Measurements from ENCODE around the gene SBF1. TPM values are rescaled to one million over a fixed set of nuclear protein-coding genes. Genes with fewer than 3 reads are reported as not detected.

Gene SBF1
- total RNA-seq, 1 experiment from 2014 or later: 48.5 TPM

DNA sequence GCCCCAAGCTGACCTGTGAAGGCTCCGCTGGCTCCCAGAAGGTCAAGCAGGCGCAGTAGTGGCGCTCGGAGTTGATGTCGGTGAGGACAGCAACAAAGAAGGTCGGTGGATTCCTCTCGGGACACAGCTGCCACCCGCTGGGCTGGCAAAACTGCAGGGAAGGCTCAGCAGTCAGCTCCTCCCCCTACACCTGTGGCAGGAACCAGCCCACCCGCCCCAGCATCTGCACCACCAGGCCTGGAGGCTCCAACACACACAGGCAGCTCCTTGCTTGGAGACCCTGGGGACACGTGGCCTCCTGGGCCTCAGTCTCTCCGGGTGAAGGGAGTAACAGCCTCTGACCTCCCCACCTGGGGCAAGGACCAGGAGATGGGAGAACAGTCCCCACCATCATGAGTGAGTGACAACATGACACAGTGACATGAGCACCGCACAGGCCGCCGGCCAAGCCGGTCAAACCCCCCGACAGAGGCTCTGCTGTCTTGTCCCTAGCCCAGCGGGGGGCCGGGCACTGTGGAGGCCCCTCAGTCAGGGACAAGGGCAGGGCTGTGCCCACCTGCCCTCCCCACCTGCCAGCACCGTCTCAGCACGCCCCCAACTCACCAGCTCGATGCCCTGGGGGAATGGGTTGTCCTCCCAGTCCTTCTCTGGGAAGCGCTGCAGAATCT, 6.9 kb downstream of the SBF1 start:
- H3K4me2 ChIP-seq (ENCODE audit: low read length): no peak overlapping the region
- H3K9me2 ChIP-seq (replicated peaks; ENCODE audit: low read length): no peaks in the 10 kb centered on the region
- ChIA-PET CTCF (no interaction called here), POLR2A (ENCODE audit: unreplicated experiment) (no interaction called here)
- intact Hi-C loops (cut with micrococcal nuclease): no loop called here
- DNase-seq (no peak), ATAC-seq (no peak)
- H3K9me3 ChIP-seq (ENCODE audit: low read length): no peaks in the 10 kb centered on the region
- no peaks in the 10 kb centered on the region for H3K27me3 ChIP-seq (ENCODE audit: low read length)
- peaks cover 18% of the 10 kb centered on the region for H3K4me1 ChIP-seq (ENCODE audit: insufficient read depth, low read length)
- H2AFZ ChIP-seq (ENCODE audit: low read length): no peak overlapping the region
- no peaks in the 10 kb centered on the region for H3F3A ChIP-seq (ENCODE audit: low read length, unreplicated experiment)
- no peaks in the 10 kb centered on the region; the same call in 1 of the 2 replicates for H3K36me3 ChIP-seq (ENCODE audit: low read depth, low read length)
- TF ChIP-seq, protein P1, sequence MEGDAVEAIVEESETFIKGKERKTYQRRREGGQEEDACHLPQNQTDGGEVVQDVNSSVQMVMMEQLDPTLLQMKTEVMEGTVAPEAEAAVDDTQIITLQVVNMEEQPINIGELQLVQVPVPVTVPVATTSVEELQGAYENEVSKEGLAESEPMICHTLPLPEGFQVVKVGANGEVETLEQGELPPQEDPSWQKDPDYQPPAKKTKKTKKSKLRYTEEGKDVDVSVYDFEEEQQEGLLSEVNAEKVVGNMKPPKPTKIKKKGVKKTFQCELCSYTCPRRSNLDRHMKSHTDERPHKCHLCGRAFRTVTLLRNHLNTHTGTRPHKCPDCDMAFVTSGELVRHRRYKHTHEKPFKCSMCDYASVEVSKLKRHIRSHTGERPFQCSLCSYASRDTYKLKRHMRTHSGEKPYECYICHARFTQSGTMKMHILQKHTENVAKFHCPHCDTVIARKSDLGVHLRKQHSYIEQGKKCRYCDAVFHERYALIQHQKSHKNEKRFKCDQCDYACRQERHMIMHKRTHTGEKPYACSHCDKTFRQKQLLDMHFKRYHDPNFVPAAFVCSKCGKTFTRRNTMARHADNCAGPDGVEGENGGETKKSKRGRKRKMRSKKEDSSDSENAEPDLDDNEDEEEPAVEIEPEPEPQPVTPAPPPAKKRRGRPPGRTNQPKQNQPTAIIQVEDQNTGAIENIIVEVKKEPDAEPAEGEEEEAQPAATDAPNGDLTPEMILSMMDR (conservative IDR thresholded peaks at IDR 0.05; ENCODE audit: low read depth, low read length): no peak
- no peak for TF ChIP-seq EZH2 (IDR thresholded peaks at IDR 0.05; ENCODE audit: low read length, unreplicated experiment)
- no peak for TF ChIP-seq EZH2phosphoT487 (IDR thresholded peaks at IDR 0.05; ENCODE audit: borderline replicate concordance, low read length)
- BruUV-seq (replicated peaks): no TSS peak
- peaks cover 45% of the 10 kb centered on the region for H3K79me2 ChIP-seq (ENCODE audit: low read length)
- H3K27ac ChIP-seq (ENCODE audit: low read length): no peak overlapping the region
- H4K20me1 ChIP-seq (ENCODE audit: low read length): peaks cover 36% of the 10 kb centered on the region
- H3K9ac ChIP-seq (ENCODE audit: low read length): no peak overlapping the region
- no peak overlapping the region for H3K4me3 ChIP-seq (ENCODE audit: low read length)

DNA sequence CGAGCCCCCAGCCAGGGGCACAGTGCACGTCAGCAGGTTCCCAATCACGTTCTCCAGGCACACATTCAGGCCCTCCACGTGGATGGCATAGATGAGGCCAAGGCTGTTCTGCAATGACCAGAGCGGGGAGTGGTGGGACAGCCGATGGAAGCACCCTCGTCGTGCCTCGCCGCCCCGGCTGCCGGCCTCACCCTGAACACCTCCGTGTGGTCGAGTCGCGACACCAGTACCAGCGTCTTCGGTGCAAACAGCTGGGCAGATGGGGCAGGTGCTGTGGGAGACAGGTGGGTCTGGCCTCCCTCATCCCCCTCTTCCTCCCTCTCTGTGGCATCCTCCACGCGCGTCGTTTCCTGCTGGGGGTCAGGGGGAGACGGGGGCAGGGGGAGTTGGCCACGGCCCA, 7.5 kb downstream of the SBF1 start:
- no peak overlapping the region for H3K4me3 ChIP-seq (ENCODE audit: low read length)
- TF ChIP-seq EZH2phosphoT487 (IDR thresholded peaks at IDR 0.05; ENCODE audit: borderline replicate concordance, low read length) (no peak), EZH2 (IDR thresholded peaks at IDR 0.05; ENCODE audit: low read length, unreplicated experiment) (no peak)
- TF ChIP-seq, protein P1 (conservative IDR thresholded peaks at IDR 0.05; ENCODE audit: low read depth, low read length): no peak
- H3K4me1 ChIP-seq (ENCODE audit: insufficient read depth, low read length): peaks cover 18% of the 10 kb centered on the region
- ATAC-seq (no peak), DNase-seq (no peak)
- no peak overlapping the region for H3K9ac ChIP-seq (ENCODE audit: low read length)
- H3K27ac ChIP-seq (ENCODE audit: low read length): no peak overlapping the region
- H3F3A ChIP-seq (ENCODE audit: low read length, unreplicated experiment): no peaks in the 10 kb centered on the region
- no peaks in the 10 kb centered on the region for H3K27me3 ChIP-seq (ENCODE audit: low read length)
- H3K36me3 ChIP-seq (ENCODE audit: low read depth, low read length): no peaks in the 10 kb centered on the region; the same call in 1 of the 2 replicates
- ChIA-PET POLR2A (ENCODE audit: unreplicated experiment) (no interaction called here), CTCF (no interaction called here)
- no peaks in the 10 kb centered on the region for H3K9me3 ChIP-seq (ENCODE audit: low read length)
- intact Hi-C loops (cut with micrococcal nuclease): no loop called here
- no peak overlapping the region for H2AFZ ChIP-seq (ENCODE audit: low read length)
- H4K20me1 ChIP-seq (ENCODE audit: low read length): peaks cover 30% of the 10 kb centered on the region
- no TSS peak for BruUV-seq (replicated peaks)
- no peak overlapping the region for H3K4me2 ChIP-seq (ENCODE audit: low read length)
- H3K79me2 ChIP-seq (ENCODE audit: low read length): peaks cover 39% of the 10 kb centered on the region
- H3K9me2 ChIP-seq (replicated peaks; ENCODE audit: low read length): no peaks in the 10 kb centered on the region

Measured in PC-3 (cell line).